HEK293T (cell line): ENCODE results near the gene PAX7.
"Not testable (repeated sequence)": the region's sequence is repeated elsewhere in the genome, so short reads cannot be mapped to it uniquely, and the experiment has no call there.

Experiments used
- CTCF ChIA-PET: fragments of 350-600 bp; formaldehyde crosslinking; extraction: SDS; loops from one replicate; lab custom pipeline; 2021; ENCODE audit warnings: antibody characterized with exemption, inconsistent platforms; lab: Yijun Ruan, JAX
- POLR2A ChIA-PET: fragments of 350-600 bp; formaldehyde crosslinking; extraction: SDS; loops from one replicate; lab custom pipeline; 2020; ENCODE audit warnings: antibody characterized with exemption, inconsistent platforms; lab: Yijun Ruan, JAX
- DNase-seq: peaks from one replicate; pipeline ENCODE4 v3.0.0; 2012; ENCODE audit warnings: mixed read lengths; ENCODE audit errors: extremely low spot score
- ARNT ChIP-seq: fragments of 450-650 bp; IDR thresholded peaks from 2 replicates; pipeline ENCODE4 v1.6.1; 2017; ENCODE audit warnings: mild to moderate bottlenecking
- BHLHE40 ChIP-seq: fragments of 450-650 bp; IDR thresholded peaks from 2 replicates; pipeline ENCODE4 v1.6.1; 2016; ENCODE audit warnings: mild to moderate bottlenecking, moderate library complexity, borderline replicate concordance
- CTBP1 ChIP-seq: fragments of 450-650 bp; IDR thresholded peaks from 2 replicates; pipeline ENCODE4 v1.6.1; 2016; ENCODE audit warnings: borderline replicate concordance
- ELF4 ChIP-seq: fragments of 450-650 bp; IDR thresholded peaks from 2 replicates; pipeline ENCODE4 v1.6.1; 2017; ENCODE audit warnings: antibody characterized with exemption
- FOXA1 ChIP-seq: fragments of 450-650 bp; IDR thresholded peaks from 2 replicates; pipeline ENCODE4 v1.6.1; 2016; ENCODE audit warnings: mild to moderate bottlenecking
- FOXK2 ChIP-seq: fragments of 450-650 bp; IDR thresholded peaks from 2 replicates; pipeline ENCODE4 v1.6.1; 2016; ENCODE audit warnings: mild to moderate bottlenecking
- FOXM1 ChIP-seq: fragments of 450-650 bp; IDR thresholded peaks from 2 replicates; pipeline ENCODE4 v1.6.1; 2017; ENCODE audit warnings: mild to moderate bottlenecking, borderline replicate concordance
- HDGF ChIP-seq: fragments of 450-650 bp; IDR thresholded peaks from 2 replicates; pipeline ENCODE4 v1.6.1; 2017; ENCODE audit warnings: antibody characterized with exemption, borderline replicate concordance
- L3MBTL2 ChIP-seq: fragments of 450-650 bp; conservative IDR thresholded peaks from 2 replicates; pipeline ENCODE4 v1.6.1; 2016; ENCODE audit warnings: mild to moderate bottlenecking
- LEF1 ChIP-seq: fragments of 450-650 bp; IDR thresholded peaks from 2 replicates; pipeline ENCODE4 v1.6.1; 2017; ENCODE audit warnings: mild to moderate bottlenecking, borderline replicate concordance
- NFRKB ChIP-seq: fragments of 450-650 bp; IDR thresholded peaks from 2 replicates; pipeline ENCODE4 v1.6.1; 2016; ENCODE audit warnings: mild to moderate bottlenecking, moderate library complexity
- SP1 ChIP-seq: fragments of 450-650 bp; IDR thresholded peaks from 2 replicates; pipeline ENCODE4 v1.6.1; 2017
- SUZ12 ChIP-seq: fragments of 450-650 bp; IDR thresholded peaks from 2 replicates; pipeline ENCODE4 v1.6.1; 2016; ENCODE audit warnings: mild to moderate bottlenecking
- TARDBP ChIP-seq: fragments of 450-650 bp; IDR thresholded peaks from 2 replicates; pipeline ENCODE4 v1.6.1; 2016
- ZNF384 ChIP-seq: fragments of 450-650 bp; IDR thresholded peaks from 2 replicates; pipeline ENCODE4 v1.6.1; 2016
- TF ChIP-seq, protein P1 (sequence below): fragments of 450-650 bp; IDR thresholded peaks from 2 replicates; pipeline ENCODE4 v1.6.1; 2016

Gene PAX7

DNA sequence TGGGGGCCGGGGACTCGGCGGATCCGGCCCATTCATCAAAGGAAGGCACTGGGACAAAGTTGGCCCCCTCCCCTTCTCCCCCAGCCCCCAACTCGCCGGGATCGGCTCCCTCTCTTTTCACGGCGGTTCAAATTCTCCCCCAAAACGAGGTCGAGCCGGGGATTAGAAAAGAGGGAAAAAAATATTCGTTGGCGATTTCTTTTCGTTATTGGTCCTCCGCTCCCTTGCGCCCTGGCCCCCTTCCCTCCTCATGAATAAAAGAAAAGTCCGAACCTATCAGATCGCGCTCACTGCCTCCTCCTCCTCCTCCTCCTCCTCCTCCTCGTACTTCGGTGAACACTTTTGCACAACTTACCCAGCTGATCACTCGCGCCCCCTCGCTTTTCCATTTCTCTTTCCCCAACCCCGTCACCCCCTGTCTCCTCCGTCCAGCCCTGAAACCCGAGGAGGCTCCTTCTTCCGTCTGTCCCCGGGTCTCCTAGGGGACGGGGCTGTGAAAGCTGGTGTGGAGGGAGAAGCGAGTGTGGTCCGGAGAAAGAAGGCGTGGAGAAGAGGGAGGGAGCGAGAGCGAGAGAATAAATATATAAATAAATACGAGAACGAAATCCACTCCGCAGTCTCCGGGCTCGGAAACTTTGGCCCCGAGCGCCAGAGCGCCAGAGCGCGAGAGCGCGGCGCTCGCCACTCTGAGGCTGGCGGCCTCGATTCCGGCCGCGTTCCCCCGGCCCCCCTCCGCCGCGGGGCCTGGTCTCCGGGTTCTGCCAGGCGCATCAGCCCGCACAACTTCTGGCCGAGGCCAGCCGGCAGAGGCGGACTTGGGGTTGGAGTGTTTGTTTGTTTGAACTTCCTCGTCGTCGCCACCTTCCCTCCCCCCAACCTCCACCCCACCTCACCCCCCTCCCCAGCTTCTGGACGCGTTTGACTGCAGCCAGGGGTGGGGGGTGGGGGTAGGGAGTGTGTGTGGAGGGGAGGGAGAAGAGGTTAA, at the start of gene PAX7:
Gene PAX7, plus strand, starts transcription at position 336 of the 985 bp plus-strand sequence. CDS start 758 bp downstream, outside the sequence.
- DNase-seq, result peak; percentile 40
- POLR2A ChIA-PET, result no interaction called here
- TF ChIP-seq ZNF384 (no peak), ARNT (no peak), SUZ12 (no peak), CTBP1 (no peak), LEF1 (no peak)
- CTCF ChIA-PET, result no interaction called here

DNA sequence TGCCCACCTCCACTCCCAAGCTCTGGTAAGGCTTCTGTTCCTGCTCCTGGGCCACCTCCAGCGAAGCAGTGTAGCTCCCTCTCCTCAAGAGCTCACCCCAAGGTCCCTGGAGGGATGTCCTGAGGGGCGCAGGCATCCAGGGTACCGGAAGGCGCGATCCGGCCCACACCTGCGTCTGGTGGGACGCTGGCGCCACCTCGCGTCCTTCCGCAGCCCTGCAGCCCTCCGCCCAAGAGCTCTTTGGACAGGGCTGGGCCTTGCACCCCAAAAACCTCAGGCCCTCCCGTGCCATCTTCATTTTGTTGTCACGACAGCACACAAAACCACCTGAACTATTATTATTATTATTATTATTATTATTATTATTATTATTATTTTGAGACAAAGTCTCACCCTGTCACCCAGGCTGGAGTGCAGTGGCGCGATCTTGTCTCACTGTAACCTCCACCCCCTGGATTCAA, 49.2 kb upstream of the PAX7 start:
- peak; percentile 78 for DNase-seq
- no peak for TF ChIP-seq ARNT
- no peak for TF ChIP-seq SUZ12
- no peak for TF ChIP-seq NFRKB
- no peak for TF ChIP-seq LEF1
- no peak for TF ChIP-seq TARDBP
- TF ChIP-seq, protein P1, sequence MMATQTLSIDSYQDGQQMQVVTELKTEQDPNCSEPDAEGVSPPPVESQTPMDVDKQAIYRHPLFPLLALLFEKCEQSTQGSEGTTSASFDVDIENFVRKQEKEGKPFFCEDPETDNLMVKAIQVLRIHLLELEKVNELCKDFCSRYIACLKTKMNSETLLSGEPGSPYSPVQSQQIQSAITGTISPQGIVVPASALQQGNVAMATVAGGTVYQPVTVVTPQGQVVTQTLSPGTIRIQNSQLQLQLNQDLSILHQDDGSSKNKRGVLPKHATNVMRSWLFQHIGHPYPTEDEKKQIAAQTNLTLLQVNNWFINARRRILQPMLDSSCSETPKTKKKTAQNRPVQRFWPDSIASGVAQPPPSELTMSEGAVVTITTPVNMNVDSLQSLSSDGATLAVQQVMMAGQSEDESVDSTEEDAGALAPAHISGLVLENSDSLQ, result no peak
- no peak for TF ChIP-seq ZNF384
- TF ChIP-seq FOXM1, result no peak
- no peak for TF ChIP-seq CTBP1
- POLR2A ChIA-PET, result no interaction called here
- CTCF ChIA-PET, result interaction anchor here (0.6 to 2.4 kb wide), 18 partner anchors 9 to 1056 kb away, joined by 3 to 10 read pairs (median 3); no protein-coding TSS in a partner anchor

DNA sequence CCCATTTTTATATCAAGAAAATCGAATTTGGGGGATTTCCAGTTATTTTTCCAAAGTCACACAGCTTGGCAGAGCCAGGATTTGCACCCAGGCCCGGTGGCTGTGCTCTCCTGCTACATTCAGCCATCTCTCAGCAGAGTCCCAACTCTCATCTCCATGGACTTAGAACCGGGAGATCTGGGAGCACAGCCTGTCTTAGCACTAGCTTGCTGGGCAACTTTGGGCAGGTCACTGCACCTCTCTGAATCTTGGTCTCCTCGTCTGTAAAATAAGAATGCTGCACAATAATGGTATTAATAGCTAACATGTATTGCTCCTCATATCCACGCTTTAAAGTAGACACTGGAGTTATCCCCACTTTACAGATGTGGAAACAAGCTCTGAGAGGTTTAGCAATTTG, 47.8 kb upstream of the PAX7 start:
- TF ChIP-seq L3MBTL2 (no peak), LEF1 (no peak), ELF4 (no peak), CTBP1 (no peak), SP1 (no peak), FOXA1 (no peak), TARDBP (no peak), BHLHE40 (no peak), HDGF (no peak), ZNF384 (no peak), SUZ12 (no peak), FOXK2 (no peak), NFRKB (no peak)
- TF ChIP-seq, protein P1, result no peak
- ChIA-PET POLR2A (no interaction called here), CTCF (interaction anchor here (1.4 kb wide), 1 partner anchor 257 kb away, joined by 3 read pairs; no protein-coding TSS in a partner anchor)
- no peak for DNase-seq

DNA sequence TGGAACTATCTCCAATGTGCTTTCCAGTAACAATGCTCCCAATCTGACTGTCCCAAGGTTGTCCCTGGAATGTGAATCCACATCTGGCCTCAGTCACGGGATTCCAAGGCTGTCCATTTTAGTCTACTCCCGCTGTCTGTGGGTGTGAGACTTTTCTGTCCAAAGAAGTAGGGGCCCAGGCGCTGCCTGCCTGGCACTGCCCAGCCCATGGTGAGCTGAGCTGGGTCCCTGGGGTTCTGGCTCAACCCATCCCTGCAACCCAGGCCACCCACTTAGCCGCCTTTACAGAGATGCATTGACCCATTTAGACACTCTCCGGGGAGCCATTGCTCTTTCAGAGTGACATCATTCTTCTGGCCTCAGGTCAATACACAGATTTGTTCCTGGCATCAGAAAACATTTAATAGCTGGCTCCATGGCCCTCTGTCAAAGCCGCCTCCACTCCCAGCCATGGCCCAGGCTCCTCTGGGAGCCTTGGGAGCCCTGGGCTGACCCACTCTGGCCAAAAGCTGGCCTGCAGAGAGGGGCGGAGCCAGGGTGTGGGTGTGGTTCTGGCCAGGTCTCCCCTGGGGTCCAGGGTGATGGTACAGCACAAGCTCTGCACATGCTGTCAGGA, 47.2 kb upstream of the PAX7 start:
- TF ChIP-seq ELF4 (no peak), TARDBP (no peak), BHLHE40 (no peak), FOXM1 (no peak), ZNF384 (no peak), SUZ12 (no peak), FOXA1 (no peak), HDGF (no peak), CTBP1 (no peak), FOXK2 (no peak), NFRKB (no peak), L3MBTL2 (no peak), LEF1 (no peak), SP1 (no peak), ARNT (no peak)
- TF ChIP-seq, protein P1, result no peak
- ChIA-PET POLR2A (no interaction called here), CTCF (no interaction called here)
- DNase-seq, result no peak

DNA sequence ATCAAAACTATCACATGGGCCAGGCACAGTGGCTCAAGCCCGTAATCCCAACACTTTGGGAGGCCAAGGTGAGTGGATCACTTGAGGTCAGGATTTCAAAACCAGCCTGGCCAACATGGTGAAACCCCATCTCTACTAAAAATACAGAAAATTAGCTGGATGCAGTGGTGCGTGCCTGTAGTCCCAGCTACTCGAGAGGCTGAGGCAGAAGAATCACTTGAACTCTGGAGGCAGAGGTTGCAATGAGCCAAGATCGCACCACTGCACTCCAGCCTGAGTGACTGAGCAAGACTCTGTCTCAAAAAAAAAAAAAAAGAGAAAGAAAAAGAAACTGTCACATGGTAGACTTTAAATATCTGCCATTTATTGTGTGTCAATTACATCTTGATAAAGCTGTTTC, 44.6 kb upstream of the PAX7 start:
- CTCF ChIA-PET, result interaction anchor here (0.6 to 1.1 kb wide), 3 partner anchors 31 to 602 kb away, joined by 3 to 4 read pairs (median 4); no protein-coding TSS in a partner anchor
- DNase-seq, POLR2A ChIA-PET: not testable (repeated sequence)

DNA sequence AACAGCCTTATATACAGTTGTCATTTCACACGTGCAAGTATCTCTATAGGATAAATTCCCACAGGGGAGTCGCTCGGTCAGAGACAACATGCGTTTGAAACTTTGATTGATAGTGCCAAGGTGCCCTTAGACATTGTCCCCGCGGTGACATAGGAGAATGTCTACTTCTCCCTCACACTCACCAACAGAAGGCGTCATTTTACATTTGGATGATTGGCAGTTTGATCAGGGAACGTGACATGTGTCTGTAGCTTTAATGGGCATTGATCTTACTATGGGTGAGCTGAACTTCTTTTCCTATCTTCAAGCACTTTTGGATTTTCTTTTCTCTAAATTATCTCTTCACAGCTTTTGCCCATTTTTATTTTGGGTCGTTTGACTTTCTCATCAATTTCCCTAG, 42.6 kb upstream of the PAX7 start:
- no peak for DNase-seq
- TF ChIP-seq FOXM1, result no peak
- TF ChIP-seq, protein P1, result peak; percentile 72
- ChIA-PET CTCF (interaction anchor here (1.2 kb wide), 1 partner anchor 9 kb away, joined by 4 read pairs; no protein-coding TSS in a partner anchor), POLR2A (no interaction called here)
